GM12801 (cell line): Measurements from ENCODE around the gene UBXN2A.

Source experiments
- CTCF ChIP-seq: IDR thresholded peaks from one replicate; pipeline ENCODE4 v1.5.1; 2011; ENCODE audit warnings: control low read depth; ENCODE audit not compliant: insufficient read length; ENCODE audit errors: extremely low read depth

UBXN2A gene

GRCh38 chr2:23905155-23905554 is 35.1 kb upstream of the UBXN2A start:
- TF ChIP-seq CTCF: no peak

- no peak for TF ChIP-seq CTCF
Measured at GRCh38 chr2:23912054-23912453, 28.2 kb upstream of the UBXN2A start.

GRCh38 chr2:23915327-23915726 is 24.9 kb upstream of the UBXN2A start:
- no peak for TF ChIP-seq CTCF

- no peak for TF ChIP-seq CTCF
Measured at GRCh38 chr2:23916727-23917405, 23.4 kb upstream of the UBXN2A start.

GRCh38 chr2:23918837-23919489 is 21.3 kb upstream of the UBXN2A start:
- no peak for TF ChIP-seq CTCF

GRCh38 chr2:23924589-23925359 is 15.5 kb upstream of the UBXN2A start:
- no peak for TF ChIP-seq CTCF

GRCh38 chr2:23925702-23926289 is 14.5 kb upstream of the UBXN2A start:
- TF ChIP-seq CTCF: no peak
